T-helper 2 cell treated with Interferon-gamma antibody and Interleukin-4, amounts not matched to agents 100 ng/mL and 5 ng/mL, for 36 hours (primary cell): ENCODE data around the gene STK24. TPM values are rescaled to one million over a fixed set of nuclear protein-coding genes. Genes with fewer than 3 reads are reported as not detected.
"Not testable (repeated sequence)": the region's sequence is repeated elsewhere in the genome, so short reads cannot be mapped to it uniquely, and the experiment has no call there.

Experiments used
- intact Hi-C: fragments of 100-400 bp; cut with micrococcal nuclease; formaldehyde crosslinking; loops from one replicate; pipeline ENCODE4 v1.15.1; 2023
- total RNA-seq: library from RNA; stranded (reverse); gene quantifications from 2 replicates; pipeline ENCODE4 v1.2.3, GENCODE V29; 2022

Gene STK24
- total RNA-seq, 1 donor from 2014 or later: 139 TPM

- intact Hi-C loops: loop anchor here (10.0 kb wide), 1 partner anchor 565 kb away; no protein-coding TSS in a partner anchor
Observed at GRCh38 chr13:98419786-98420553, 156.9 kb downstream of the STK24 start.

DNA sequence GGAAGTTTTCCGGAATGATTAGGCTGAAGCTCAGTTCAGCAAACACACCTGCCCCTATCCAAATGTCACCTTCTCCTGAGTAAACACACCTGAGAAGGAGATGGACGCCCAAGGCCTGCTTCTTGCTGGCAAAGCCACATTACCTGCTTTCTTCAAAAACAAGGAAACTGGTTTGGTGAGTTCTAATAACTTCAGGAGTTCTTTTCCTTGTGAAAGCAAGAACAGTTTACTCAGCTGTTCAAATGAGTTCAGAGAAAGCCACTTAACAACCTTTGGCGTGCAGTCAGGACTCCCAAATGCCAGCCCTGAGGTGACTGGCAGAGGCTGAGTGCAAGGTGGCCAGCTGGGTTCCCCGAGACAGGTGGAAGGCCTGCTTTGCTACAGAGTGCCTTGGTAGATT, 160.5 kb downstream of the STK24 start:
- intact Hi-C loops: no loop called here

DNA sequence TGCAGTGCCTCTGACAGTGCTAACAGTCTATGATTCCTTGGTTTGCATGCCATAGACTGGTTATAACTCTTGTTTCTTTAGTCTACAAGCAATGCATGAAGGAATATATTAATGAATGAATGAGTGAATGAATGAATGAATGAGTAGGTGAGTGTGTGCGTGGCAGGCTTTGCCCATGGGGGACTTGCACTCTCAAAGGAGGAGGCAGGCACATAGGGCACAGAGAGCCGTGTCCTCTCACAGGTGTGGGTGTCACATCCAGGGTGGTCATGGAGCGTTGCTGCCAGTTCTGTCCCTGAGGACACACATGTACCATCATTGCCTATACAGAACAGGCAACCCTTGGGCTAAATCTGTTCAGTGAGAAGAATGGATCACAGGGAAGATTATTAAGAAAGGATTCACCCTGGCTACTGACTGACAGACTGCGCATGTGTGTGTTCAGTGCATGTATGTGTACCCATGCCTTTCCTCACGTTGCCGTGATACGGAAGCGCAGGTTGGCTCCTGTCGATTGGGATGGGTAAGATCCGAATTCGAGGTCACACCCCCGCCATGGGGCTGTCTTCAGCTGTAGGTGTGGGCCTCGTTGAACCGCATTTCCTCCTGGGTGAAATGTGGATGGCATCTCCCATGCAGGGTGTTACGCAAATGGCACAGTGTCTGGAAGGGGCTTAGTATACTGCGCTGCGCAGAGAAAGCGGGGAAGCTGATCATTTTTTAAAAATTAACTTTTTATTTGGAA, 161.4 kb downstream of the STK24 start:
- intact Hi-C loops: no loop called here

- intact Hi-C loops: no loop called here
Observed at GRCh38 chr13:98413796-98414195, 163.1 kb downstream of the STK24 start.

- intact Hi-C loops: not testable (repeated sequence)
Observed at GRCh38 chr13:98413278-98413677, 163.6 kb downstream of the STK24 start.

- intact Hi-C loops: no loop called here
Observed at GRCh38 chr13:98411617-98412265, 165.2 kb downstream of the STK24 start.

GRCh38 chr13:98411013-98411412, 165.9 kb downstream of the STK24 start:
- intact Hi-C loops: no loop called here

DNA sequence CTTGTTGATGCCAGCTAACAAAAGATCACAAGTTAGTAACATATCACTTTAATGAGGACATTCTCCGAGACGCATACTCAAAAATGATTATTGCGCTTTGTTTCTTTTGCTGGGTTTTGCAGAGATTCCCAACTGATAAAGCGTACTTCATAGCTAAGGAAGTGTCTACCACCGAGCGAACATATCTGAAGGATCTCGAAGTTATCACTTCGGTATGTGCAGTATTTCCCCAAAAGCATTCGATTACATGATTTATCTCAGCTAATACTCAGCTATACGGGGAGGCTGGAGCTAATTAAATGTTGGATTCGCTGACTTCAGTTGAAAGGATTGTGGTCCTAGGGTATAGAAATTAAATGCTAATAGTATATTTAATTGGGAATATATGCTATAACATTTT, 166.3 kb downstream of the STK24 start:
- intact Hi-C loops: no loop called here

DNA sequence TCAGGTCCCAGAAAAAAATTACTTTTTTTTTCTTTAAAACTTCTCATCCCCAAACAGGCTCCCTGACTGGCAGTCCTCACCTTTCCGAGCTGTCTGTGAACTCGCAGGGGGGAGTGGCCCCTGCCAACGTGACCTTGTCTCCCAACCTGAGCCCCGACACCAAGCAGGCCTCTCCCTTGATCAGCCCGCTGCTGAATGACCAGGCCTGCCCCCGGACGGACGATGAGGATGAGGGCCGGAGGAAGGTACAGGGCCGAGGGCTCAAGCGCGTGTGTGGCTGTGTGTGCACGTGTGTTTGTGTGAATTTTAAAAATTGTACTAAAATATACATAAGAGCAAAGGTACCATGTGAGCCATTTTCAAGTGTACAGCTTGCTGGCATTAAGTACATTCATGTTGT, 167.6 kb downstream of the STK24 start:
- intact Hi-C loops: no loop called here

- intact Hi-C loops: no loop called here
Observed at GRCh38 chr13:98407575-98407974, 169.3 kb downstream of the STK24 start.

GRCh38 chr13:98406971-98407370, 169.9 kb downstream of the STK24 start:
- intact Hi-C loops: no loop called here

GRCh38 chr13:98406427-98406826, 170.5 kb downstream of the STK24 start:
- intact Hi-C loops: no loop called here

GRCh38 chr13:98405690-98406344, 171.1 kb downstream of the STK24 start:
- intact Hi-C loops: no loop called here

GRCh38 chr13:98405107-98405571, 171.8 kb downstream of the STK24 start:
- intact Hi-C loops: no loop called here

GRCh38 chr13:98403076-98403475, 173.8 kb downstream of the STK24 start:
- intact Hi-C loops: no loop called here

DNA sequence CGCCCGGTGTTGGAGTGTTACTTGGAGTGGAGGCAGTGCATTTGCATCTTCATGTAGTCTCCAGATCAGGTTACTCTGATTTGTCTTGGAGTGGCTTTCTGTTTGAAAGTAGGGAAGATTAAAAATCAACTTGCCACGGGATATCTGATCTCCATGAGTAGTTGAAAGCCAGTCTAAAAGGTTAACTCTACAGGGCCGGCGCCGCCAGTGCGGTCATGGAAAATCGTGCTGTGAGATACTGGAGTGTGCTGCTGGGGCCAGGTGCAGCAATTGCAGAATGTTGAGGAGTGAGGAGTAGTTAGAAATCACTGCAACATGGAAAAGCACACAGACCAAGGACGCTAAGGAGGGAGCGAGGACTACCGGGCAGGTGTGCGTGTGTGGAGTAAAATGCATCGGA, 175.0 kb downstream of the STK24 start:
- intact Hi-C loops: no loop called here

- intact Hi-C loops: no loop called here
Observed at GRCh38 chr13:98399756-98400155, 177.2 kb downstream of the STK24 start.

DNA sequence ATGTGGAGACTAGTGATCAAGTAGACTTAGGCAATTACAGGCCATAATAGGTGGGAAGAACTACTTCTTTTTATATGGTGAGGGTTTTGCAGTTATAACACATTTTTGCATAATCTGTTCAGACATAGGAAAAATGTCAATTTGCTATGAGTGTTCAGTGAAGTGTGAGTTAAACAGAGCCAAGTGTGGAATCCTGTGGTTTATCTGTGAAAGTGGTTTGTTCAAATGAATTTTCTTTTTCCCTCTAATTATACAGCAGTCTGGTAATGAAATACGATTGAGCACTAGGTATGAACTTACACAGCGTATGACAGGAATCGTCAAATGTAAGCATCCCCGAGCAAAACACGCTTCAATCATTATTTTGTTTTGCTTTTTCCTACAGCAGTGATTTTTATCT, 178.3 kb downstream of the STK24 start:
- intact Hi-C loops: no loop called here

DNA sequence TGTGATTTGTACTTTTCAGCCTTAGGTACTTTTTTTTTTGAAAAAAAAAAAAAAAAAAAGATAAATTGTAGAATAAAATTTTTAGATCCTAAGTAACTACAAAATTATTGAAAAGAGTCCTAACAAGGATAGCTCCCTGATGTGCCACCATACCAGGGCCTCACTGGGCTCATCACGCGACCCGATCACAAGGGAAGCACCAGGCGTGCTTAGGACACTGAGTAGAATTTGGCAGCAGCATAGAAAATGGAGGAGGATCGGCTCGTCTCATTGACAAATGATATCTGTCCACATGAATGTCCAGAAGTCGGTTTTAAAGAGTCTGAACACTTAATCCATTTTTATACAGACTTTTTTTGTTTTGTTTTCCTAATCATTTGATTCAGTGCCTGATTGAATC, 179.0 kb downstream of the STK24 start:
- intact Hi-C loops: no loop called here

- intact Hi-C loops: no loop called here
Observed at GRCh38 chr13:98397221-98397620, 179.7 kb downstream of the STK24 start.

- intact Hi-C loops: no loop called here
Observed at GRCh38 chr13:98396071-98396710, 180.7 kb downstream of the STK24 start.
